NCI-H2171 (cell line): ENCODE results near the gene MYLK.
"Not testable (repeated sequence)": the region's sequence is repeated elsewhere in the genome, so short reads cannot be mapped to it uniquely, and the experiment has no call there.

Experiments
- DNase-seq: peaks from one replicate; lab custom pipeline; 2025; lab: John Stamatoyannopoulos, UW

MYLK gene

GRCh38 chr3:123721095-123721689, 162.9 kb downstream of the MYLK start:
- DNase-seq = not testable (repeated sequence)

- no peak for DNase-seq
Measured at GRCh38 chr3:123720638-123721037, 163.5 kb downstream of the MYLK start.

GRCh38 chr3:123719862-123720453, 164.2 kb downstream of the MYLK start:
- DNase-seq = no peak

- DNase-seq = peak; percentile 8
Measured at GRCh38 chr3:123719061-123719756, 164.9 kb downstream of the MYLK start.

GRCh38 chr3:123718108-123718507, 166.0 kb downstream of the MYLK start:
- no peak for DNase-seq

GRCh38 chr3:123717451-123717850, 166.7 kb downstream of the MYLK start:
- DNase-seq = not testable (repeated sequence)

- DNase-seq = no peak
Measured at GRCh38 chr3:123716411-123716810, 167.7 kb downstream of the MYLK start.

- no peak for DNase-seq
Measured at GRCh38 chr3:123713211-123713610, 170.9 kb downstream of the MYLK start.

GRCh38 chr3:123712077-123712860, 171.9 kb downstream of the MYLK start:
- no peak for DNase-seq

GRCh38 chr3:123711356-123711755, 172.8 kb downstream of the MYLK start:
- no peak for DNase-seq

GRCh38 chr3:123708531-123708930, 175.6 kb downstream of the MYLK start:
- no peak for DNase-seq

- not testable (repeated sequence) for DNase-seq
Measured at GRCh38 chr3:123707641-123708040, 176.5 kb downstream of the MYLK start.

GRCh38 chr3:123706871-123707270, 177.3 kb downstream of the MYLK start:
- no peak for DNase-seq

GRCh38 chr3:123705488-123706285, 178.4 kb downstream of the MYLK start:
- no peak for DNase-seq

GRCh38 chr3:123703663-123704062, 180.5 kb downstream of the MYLK start:
- DNase-seq = not testable (repeated sequence)

- no peak for DNase-seq
Measured at GRCh38 chr3:123702720-123703119, 181.4 kb downstream of the MYLK start.

GRCh38 chr3:123702057-123702456, 182.1 kb downstream of the MYLK start:
- peak; percentile 5 for DNase-seq

GRCh38 chr3:123700791-123701722, 183.1 kb downstream of the MYLK start:
- DNase-seq = no peak

GRCh38 chr3:123698813-123699212, 185.3 kb downstream of the MYLK start:
- DNase-seq = no peak

GRCh38 chr3:123696808-123697207, 187.3 kb downstream of the MYLK start:
- no peak for DNase-seq
